Mesendoderm (in vitro differentiated cells): Measurements from ENCODE around the gene GLRX5.

Experiments
- DNase-seq: peaks from one replicate; pipeline ENCODE4 v3.0.0; 2013
- H2AK5ac ChIP-seq: 2 replicates; pipeline ENCODE4 v1.6.1; 2013; ENCODE audit warnings: low read length, inconsistent platforms
- H2BK120ac ChIP-seq: 2 replicates; pipeline ENCODE4 v1.6.1; 2013; ENCODE audit warnings: low read depth, mild to moderate bottlenecking, low read length, moderate library complexity, mixed read lengths
- H2BK15ac ChIP-seq: replicated peaks from 2 replicates; pipeline ENCODE4 v1.6.1; 2013; ENCODE audit warnings: low read depth, mild to moderate bottlenecking, moderate library complexity
- H2BK5ac ChIP-seq: 2 replicates; pipeline ENCODE4 v1.6.1; 2013; ENCODE audit warnings: low read length, inconsistent platforms
- H3K18ac ChIP-seq: 2 replicates; pipeline ENCODE4 v1.6.1; 2013; ENCODE audit warnings: mild to moderate bottlenecking, low read length, mixed read lengths
- H3K23ac ChIP-seq: one replicate; pipeline ENCODE4 v1.6.1; 2013; ENCODE audit warnings: low read length
- H3K27ac ChIP-seq: 2 replicates; pipeline ENCODE4 v1.5.1; 2013; ENCODE audit warnings: low read depth, mild to moderate bottlenecking, inconsistent platforms, low read length, moderate library complexity
- H3K27me3 ChIP-seq: 2 replicates; pipeline ENCODE4 v1.6.1; 2013; ENCODE audit warnings: low read length, control low read depth, mild to moderate bottlenecking, inconsistent platforms; ENCODE audit not compliant: insufficient read depth, poor library complexity
- H3K36me3 ChIP-seq: 2 replicates; pipeline ENCODE4 v1.6.1; 2013; ENCODE audit warnings: low read length, inconsistent platforms; ENCODE audit not compliant: control insufficient read depth, insufficient read depth
- H3K4ac ChIP-seq: one replicate; pipeline ENCODE4 v1.6.1; 2013; ENCODE audit warnings: low read depth, mild to moderate bottlenecking, low read length, moderate library complexity
- H3K4me1 ChIP-seq: 2 replicates; pipeline ENCODE4 v1.6.1; 2013; ENCODE audit warnings: low read depth, low read length, inconsistent platforms; ENCODE audit not compliant: control insufficient read depth
- H3K4me2 ChIP-seq: 2 replicates; pipeline ENCODE4 v1.6.1; 2013; ENCODE audit warnings: low read length
- H3K4me3 ChIP-seq: 2 replicates; pipeline ENCODE4 v1.5.1; 2013; ENCODE audit warnings: mild to moderate bottlenecking, low read length
- H3K56ac ChIP-seq: one replicate; pipeline ENCODE4 v1.6.1; 2013; ENCODE audit warnings: low read length
- H3K79me1 ChIP-seq: 2 replicates; pipeline ENCODE4 v1.6.1; 2013; ENCODE audit warnings: low read length, inconsistent platforms
- H3K79me2 ChIP-seq: 2 replicates; pipeline ENCODE4 v1.6.1; 2013; ENCODE audit warnings: mild to moderate bottlenecking, low read length; ENCODE audit not compliant: control insufficient read depth, insufficient read depth
- H3K9ac ChIP-seq: 2 replicates; pipeline ENCODE4 v1.6.1; 2013; ENCODE audit warnings: low read length, inconsistent platforms
- H4K5ac ChIP-seq: one replicate; pipeline ENCODE4 v1.6.1; 2013; ENCODE audit warnings: low read length
- H4K8ac ChIP-seq: one replicate; pipeline ENCODE4 v1.6.1; 2013; ENCODE audit warnings: low read depth, mild to moderate bottlenecking, control low read depth, low read length, moderate library complexity
- WGBS: extraction: QIAGEN DNeasy Blood & Tissue Kit; methylation state at CpG from one replicate; pipeline ENCODE4 v1.1.7; 2013; ENCODE audit warnings: low lambda C conversion rate, missing lambda C conversion rate; ENCODE audit not compliant: insufficient coverage; ENCODE audit errors: extremely low coverage; 5-methylcytosine and 5-hydroxymethylcytosine counted together

GLRX5 gene

GRCh38 chr14:95533391-95533821 is 1.4 kb upstream of the GLRX5 start:
- H3K9ac ChIP-seq = peak overlapping the region; percentile 93
- H3K4me3 ChIP-seq = peak overlapping the region; percentile 84
- peaks cover 59% of the 10 kb centered on the region for H3K79me2 ChIP-seq
- H3K23ac ChIP-seq = no peak overlapping the region
- H3K4me1 ChIP-seq = peaks cover 6% of the 10 kb centered on the region
- peak overlapping the region; percentile 87 for H2AK5ac ChIP-seq
- no peak overlapping the region for H2BK5ac ChIP-seq
- peaks cover 17% of the 10 kb centered on the region for H3K79me1 ChIP-seq
- peak overlapping the region; percentile 96 for H3K56ac ChIP-seq
- WGBS = no CpG with 5 or more reads among the region's 10 CpGs
- no peak overlapping the region for H2BK15ac ChIP-seq
- no peak overlapping the region for H3K18ac ChIP-seq
- H3K4me2 ChIP-seq = peak overlapping the region; percentile 98
- peak overlapping the region; percentile 2 for H3K4ac ChIP-seq
- no peaks in the 10 kb centered on the region for H3K36me3 ChIP-seq
- H4K8ac ChIP-seq = no peak overlapping the region
- no peak overlapping the region for H4K5ac ChIP-seq
- H3K27me3 ChIP-seq = no peaks in the 10 kb centered on the region
- no peak overlapping the region for H3K27ac ChIP-seq
- DNase-seq = peak; percentile 44
- no peak overlapping the region for H2BK120ac ChIP-seq

GRCh38 chr14:95533822-95534221 is 1.0 kb upstream of the GLRX5 start:
- H3K79me1 ChIP-seq = peaks cover 21% of the 10 kb centered on the region
- H2AK5ac ChIP-seq = peak overlapping the region; percentile 87
- H3K18ac ChIP-seq = no peak overlapping the region
- H2BK120ac ChIP-seq = no peak overlapping the region
- no CpG with 5 or more reads among the region's 18 CpGs for WGBS
- H2BK15ac ChIP-seq = no peak overlapping the region
- no peak overlapping the region for H4K8ac ChIP-seq
- H3K4me1 ChIP-seq = peaks cover 6% of the 10 kb centered on the region
- peak; percentile 26 for DNase-seq
- H3K36me3 ChIP-seq = no peaks in the 10 kb centered on the region
- peak overlapping the region; percentile 2 for H3K4ac ChIP-seq
- peak overlapping the region; percentile 84 for H3K4me3 ChIP-seq
- peaks cover 63% of the 10 kb centered on the region for H3K79me2 ChIP-seq
- H3K4me2 ChIP-seq = peak overlapping the region; percentile 98
- no peak overlapping the region for H3K27ac ChIP-seq
- peak overlapping the region; percentile 93 for H3K9ac ChIP-seq
- no peak overlapping the region for H2BK5ac ChIP-seq
- peak overlapping the region; percentile 96 for H3K56ac ChIP-seq
- H4K5ac ChIP-seq = no peak overlapping the region
- no peak overlapping the region for H3K23ac ChIP-seq
- H3K27me3 ChIP-seq = no peaks in the 10 kb centered on the region

GRCh38 chr14:95535226-95536021 is 574 bp downstream of the GLRX5 start:
- Histone ChIP-seq H3K27ac (no peak overlapping the region), H3K4me1 (peaks cover 6% of the 10 kb centered on the region), H3K4ac (no peak overlapping the region), H3K79me1 (peaks cover 25% of the 10 kb centered on the region), H2AK5ac (no peak overlapping the region), H2BK5ac (no peak overlapping the region), H3K79me2 (peaks cover 69% of the 10 kb centered on the region), H4K8ac (no peak overlapping the region), H3K23ac (peak overlapping the region; percentile 70), H4K5ac (no peak overlapping the region), H2BK15ac (no peak overlapping the region), H3K27me3 (no peaks in the 10 kb centered on the region), H3K4me2 (peak overlapping the region; percentile 93), H3K36me3 (no peaks in the 10 kb centered on the region), H3K4me3 (peak overlapping the region; percentile 86), H2BK120ac (no peak overlapping the region), H3K9ac (peak overlapping the region; percentile 84), H3K56ac (peak overlapping the region; percentile 94), H3K18ac (peak overlapping the region; percentile 46)
- no CpG with 5 or more reads among the region's 52 CpGs for WGBS
- DNase-seq = peak; percentile 42

GRCh38 chr14:95536036-95536593 is 1.3 kb downstream of the GLRX5 start:
- Histone ChIP-seq H3K4me3 (peak overlapping the region; percentile 86), H3K79me1 (peaks cover 24% of the 10 kb centered on the region), H3K23ac (no peak overlapping the region), H3K27ac (no peak overlapping the region), H4K8ac (no peak overlapping the region), H3K4me2 (peak overlapping the region; percentile 93), H3K4me1 (peaks cover 6% of the 10 kb centered on the region), H2BK15ac (no peak overlapping the region), H3K79me2 (peaks cover 66% of the 10 kb centered on the region), H3K27me3 (no peaks in the 10 kb centered on the region), H3K36me3 (no peaks in the 10 kb centered on the region), H2AK5ac (no peak overlapping the region), H4K5ac (no peak overlapping the region), H2BK120ac (no peak overlapping the region), H2BK5ac (no peak overlapping the region), H3K18ac (no peak overlapping the region), H3K4ac (no peak overlapping the region), H3K56ac (peak overlapping the region; percentile 94), H3K9ac (peak overlapping the region; percentile 84)
- WGBS = no CpG with 5 or more reads among the region's 4 CpGs
- no peak for DNase-seq

GRCh38 chr14:95536671-95537070 is 1.8 kb downstream of the GLRX5 start:
- WGBS = no CpG with 5 or more reads among the region's 5 CpGs
- Histone ChIP-seq H3K4me3 (no peak overlapping the region), H2BK5ac (no peak overlapping the region)

More at GRCh38 chr14:95536671-95537070, 1.8 kb downstream of the GLRX5 start:
- Histone ChIP-seq H3K4me2 (no peak overlapping the region), H3K18ac (no peak overlapping the region), H3K36me3 (no peaks in the 10 kb centered on the region), H2BK15ac (no peak overlapping the region), H3K56ac (no peak overlapping the region), H3K27ac (no peak overlapping the region), H4K8ac (no peak overlapping the region), H4K5ac (no peak overlapping the region), H3K79me1 (peaks cover 27% of the 10 kb centered on the region), H3K27me3 (no peaks in the 10 kb centered on the region), H2BK120ac (no peak overlapping the region), H3K9ac (no peak overlapping the region), H3K79me2 (peaks cover 65% of the 10 kb centered on the region), H3K4me1 (peaks cover 6% of the 10 kb centered on the region), H2AK5ac (no peak overlapping the region), H3K23ac (no peak overlapping the region), H3K4ac (no peak overlapping the region)
- no peak for DNase-seq
